ENCODE data around the gene TLE3.

DNA sequence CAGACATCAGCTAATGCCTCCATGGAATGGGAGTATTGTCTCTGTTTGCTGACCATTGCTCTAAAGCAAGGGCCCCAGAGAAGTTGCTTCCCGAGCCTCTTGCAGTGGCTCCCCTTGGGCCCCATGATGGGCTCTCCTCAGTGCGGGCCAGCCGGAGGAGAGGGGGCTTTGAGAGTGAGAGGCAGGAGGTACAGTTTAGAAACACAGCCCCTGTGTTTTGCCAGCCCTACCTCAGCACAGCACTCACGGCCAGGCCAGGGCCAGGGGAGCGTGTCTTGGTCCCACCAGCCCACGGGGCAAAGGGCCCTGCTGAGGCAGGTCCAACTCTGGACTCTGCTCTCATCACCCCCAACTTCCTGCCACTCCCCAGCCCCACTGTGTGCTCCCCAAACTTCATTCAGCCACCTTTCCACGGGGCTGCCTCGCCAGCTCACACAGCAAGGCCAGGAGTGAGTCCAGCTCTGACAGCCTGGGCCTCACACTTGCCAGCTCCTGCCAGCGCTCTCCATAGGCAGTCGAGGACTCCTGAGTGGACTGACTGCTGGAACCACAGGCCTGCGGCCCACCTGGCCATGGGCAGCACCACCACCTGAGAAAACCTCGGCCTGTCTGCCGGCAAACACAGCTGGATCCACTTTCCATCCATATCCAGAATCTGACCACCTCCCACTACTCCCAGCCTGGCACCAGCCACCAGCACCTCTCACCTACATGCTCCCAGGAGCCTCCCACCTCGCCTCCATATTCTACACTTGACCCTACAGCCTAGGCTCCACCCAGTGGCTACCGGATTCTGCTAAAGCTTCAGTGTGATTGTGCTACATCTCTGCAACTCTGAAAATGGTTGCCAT, 99.0 kb downstream of the TLE3 start:
- no peak for TF ChIP-seq EP300 (IDR thresholded peaks at IDR 0.05)
- no peak for TF ChIP-seq POLR2A (IDR thresholded peaks at IDR 0.05)
- no peak for TF ChIP-seq POLR2AphosphoS5 (IDR thresholded peaks at IDR 0.05)
